ENCODE results near the gene ADM. TPM values are rescaled to one million over a fixed set of nuclear protein-coding genes. Genes with fewer than 3 reads are reported as not detected.

ADM gene
- total RNA-seq, 1 donor from 2014 or later: 132 TPM

GRCh38 chr11:10328314-10329098, 23.6 kb downstream of the ADM start:
- DNase-seq (ENCODE audit: low read depth, low spot score): no peak

- DNase-seq (ENCODE audit: low read depth, low spot score): no peak
Observed at GRCh38 chr11:10329356-10329755, 24.5 kb downstream of the ADM start.

GRCh38 chr11:10329935-10330334, 25.1 kb downstream of the ADM start:
- peak; percentile 43 for DNase-seq (ENCODE audit: low read depth, low spot score)

- no peak for DNase-seq (ENCODE audit: low read depth, low spot score)
Observed at GRCh38 chr11:10331548-10332289, 26.8 kb downstream of the ADM start.

- no peak for DNase-seq (ENCODE audit: low read depth, low spot score)
Observed at GRCh38 chr11:10333490-10333889, 28.6 kb downstream of the ADM start.

- DNase-seq (ENCODE audit: low read depth, low spot score): no peak
Observed at GRCh38 chr11:10338287-10338686, 33.4 kb downstream of the ADM start.

- no peak for DNase-seq (ENCODE audit: low read depth, low spot score)
Observed at GRCh38 chr11:10348650-10349280, 43.9 kb downstream of the ADM start.

- no peak for DNase-seq (ENCODE audit: low read depth, low spot score)
Observed at GRCh38 chr11:10349281-10349665, 44.4 kb downstream of the ADM start.

GRCh38 chr11:10349806-10350205, 44.9 kb downstream of the ADM start:
- no peak for DNase-seq (ENCODE audit: low read depth, low spot score)

GRCh38 chr11:10350334-10350733, 45.5 kb downstream of the ADM start:
- DNase-seq (ENCODE audit: low read depth, low spot score): no peak

GRCh38 chr11:10351435-10351764, 46.5 kb downstream of the ADM start:
- DNase-seq (ENCODE audit: low read depth, low spot score): no peak

GRCh38 chr11:10351765-10352641, 47.1 kb downstream of the ADM start:
- DNase-seq (ENCODE audit: low read depth, low spot score): peak; percentile 85

GRCh38 chr11:10352921-10353550, 48.2 kb downstream of the ADM start:
- DNase-seq (ENCODE audit: low read depth, low spot score): no peak

- no peak for DNase-seq (ENCODE audit: low read depth, low spot score)
Observed at GRCh38 chr11:10354389-10354788, 49.5 kb downstream of the ADM start.

- DNase-seq (ENCODE audit: low read depth, low spot score): no peak
Observed at GRCh38 chr11:10355257-10355661, 50.4 kb downstream of the ADM start.

- DNase-seq (ENCODE audit: low read depth, low spot score): no peak
Observed at GRCh38 chr11:10356161-10356560, 51.3 kb downstream of the ADM start.

Other genes with a start within 250 kb of the ADM start
- 32.7 and 33.8 TPM in 2 replicates for gene SBF2, start 10.9 kb upstream of the ADM start, total RNA-seq
- gene AMPD3, start 150.2 kb downstream of the ADM start, total RNA-seq: 0.66 and 3.4 TPM in 2 replicates
- gene RNF141, start 236.1 kb downstream of the ADM start, total RNA-seq: 22.7 and 36.1 TPM in 2 replicates

All from pulmonary artery endothelial cell (primary cell).